Gastrocnemius medialis (tissue), 4 donors: ENCODE data around the gene EHD4. TPM values are rescaled to one million over a fixed set of nuclear protein-coding genes. Genes with fewer than 3 reads are reported as not detected.

Experiments
- ATAC-seq, 2 donors: fragments of 150-250 bp; one replicate each; pipeline ENCODE4 v1.9.1; 2016
- DNase-seq, 2 donors: peaks; one replicate each; pipeline ENCODE4 v3.0.0-alpha.2; 2019
- H3K27ac ChIP-seq, 4 donors: fragments of 200-600 bp; sonication (generic); 1 replicate in 1 of 4; 2 replicates in 3 of 4; pipeline ENCODE4 v1.5.1; 2016 to 2018; ENCODE audit warnings: mild to moderate bottlenecking in 2 of 4, moderate library complexity in 1 of 4
- H3K27me3 ChIP-seq, 3 donors: fragments of 200-600 bp; sonication (generic) in 2 of 3; 1 replicate in 1 of 3; 2 replicates in 2 of 3; pipeline versions ENCODE4 v1.5.1 to v1.6.0; 2016 to 2019; ENCODE audit warnings: mild to moderate bottlenecking in 1 of 3, moderate library complexity in 1 of 3
- H3K36me3 ChIP-seq, 2 donors: fragments of 200-600 bp; sonication (generic) in 1 of 2; one replicate each; pipeline ENCODE4 v1.5.1; 2017 to 2018
- H3K4me1 ChIP-seq, 2 donors: fragments of 200-600 bp; sonication (generic) in 1 of 2; one replicate each; pipeline ENCODE4 v1.5.1; 2016 to 2017; ENCODE audit warnings: mild to moderate bottlenecking in 2 of 2
- H3K4me3 ChIP-seq, 4 donors: fragments of 200-600 bp; sonication (generic) in 3 of 4; 1 replicate in 1 of 4; 2 replicates in 3 of 4; pipeline ENCODE4 v1.5.1; 2016 to 2019; ENCODE audit warnings: mild to moderate bottlenecking in 2 of 4
- H3K9me3 ChIP-seq, 3 donors: fragments of 200-600 bp; sonication (generic) in 2 of 3; 1 replicate in 1 of 3; 2 replicates in 2 of 3; pipeline ENCODE4 v1.5.1; 2016 to 2019
- POLR2A ChIP-seq, 2 donors: fragments of 450-650 bp; IDR thresholded peaks; one replicate each; pipeline ENCODE4 v1.6.1; 2017; ENCODE audit warnings: antibody characterized with exemption in 2 of 2, mild to moderate bottlenecking in 2 of 2, moderate library complexity in 2 of 2
- in situ Hi-C, 4 donors: fragments of 200-750 bp; cut with MboI; loops; one replicate each; pipeline versions ENCODE4 v1.15.0 to v1.8.0; 2017; ENCODE audit warnings: low sequenced_read_pairs in 4 of 4
- intact Hi-C: fragments of 100-400 bp; cut with DNase I; formaldehyde crosslinking; loops from one replicate; pipeline ENCODE4 v1.15.1; 2023; ENCODE audit warnings: low total_unique reads
- microRNA-seq, 2 donors: library from miRNA; unstranded; fragments of <30 nt; microRNA quantifications; one replicate each; pipeline ENCODE4, GENCODE V29; 2016; ENCODE audit warnings: borderline replicate concordance in 2 of 2
- total RNA-seq, 4 donors: library from RNA; depleted of rRNA; stranded (reverse); fragments of >200 nt; gene quantifications; one replicate each; pipeline versions ENCODE4 v1.1.0 to v1.2.3, GENCODE V29; 2016
- TF ChIP-seq, protein P1 (sequence below), 5 experiments: fragments of 450-650 bp in 3 of 5; fragments of 200-600 bp in 2 of 5; sonication (generic) in 2 of 5; IDR thresholded peaks in 4 of 5; conservative IDR thresholded peaks in 1 of 5; 1 replicate in 4 of 5; 2 replicates in 1 of 5; pipeline ENCODE4 v1.5.1; 2016 to 2019; ENCODE audit warnings: antibody characterized with exemption in 5 of 5, mild to moderate bottlenecking in 3 of 5, moderate library complexity in 3 of 5

Gene EHD4
- total RNA-seq, 4 donors from 2014 or later: 3.8 to 7.1 (median 4.3) TPM

DNA sequence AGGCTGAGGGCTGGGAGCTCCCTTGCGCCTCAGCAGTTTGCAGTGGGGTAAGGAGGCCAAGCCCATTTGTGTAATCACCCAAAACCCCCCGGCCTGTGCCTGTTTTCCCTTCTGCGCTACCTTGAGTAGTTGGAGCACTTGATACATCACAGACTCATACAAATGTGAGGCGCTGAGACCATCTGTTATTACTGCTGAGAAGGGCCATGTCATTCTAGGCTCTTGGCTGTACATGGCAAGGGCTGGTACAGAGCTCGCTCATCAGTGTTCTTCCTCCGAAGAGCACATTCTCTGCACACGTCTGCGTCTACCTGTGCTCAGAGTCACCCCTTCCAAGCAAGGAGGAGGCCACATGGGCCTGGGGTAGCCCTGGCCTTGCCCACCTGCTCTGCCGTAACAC is 124.4 kb downstream of the EHD4 start:
- no peak for TF ChIP-seq POLR2A (IDR thresholded peaks at IDR 0.05)
- TF ChIP-seq, protein P1, sequence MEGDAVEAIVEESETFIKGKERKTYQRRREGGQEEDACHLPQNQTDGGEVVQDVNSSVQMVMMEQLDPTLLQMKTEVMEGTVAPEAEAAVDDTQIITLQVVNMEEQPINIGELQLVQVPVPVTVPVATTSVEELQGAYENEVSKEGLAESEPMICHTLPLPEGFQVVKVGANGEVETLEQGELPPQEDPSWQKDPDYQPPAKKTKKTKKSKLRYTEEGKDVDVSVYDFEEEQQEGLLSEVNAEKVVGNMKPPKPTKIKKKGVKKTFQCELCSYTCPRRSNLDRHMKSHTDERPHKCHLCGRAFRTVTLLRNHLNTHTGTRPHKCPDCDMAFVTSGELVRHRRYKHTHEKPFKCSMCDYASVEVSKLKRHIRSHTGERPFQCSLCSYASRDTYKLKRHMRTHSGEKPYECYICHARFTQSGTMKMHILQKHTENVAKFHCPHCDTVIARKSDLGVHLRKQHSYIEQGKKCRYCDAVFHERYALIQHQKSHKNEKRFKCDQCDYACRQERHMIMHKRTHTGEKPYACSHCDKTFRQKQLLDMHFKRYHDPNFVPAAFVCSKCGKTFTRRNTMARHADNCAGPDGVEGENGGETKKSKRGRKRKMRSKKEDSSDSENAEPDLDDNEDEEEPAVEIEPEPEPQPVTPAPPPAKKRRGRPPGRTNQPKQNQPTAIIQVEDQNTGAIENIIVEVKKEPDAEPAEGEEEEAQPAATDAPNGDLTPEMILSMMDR (IDR thresholded peaks at IDR 0.05 in 4 of 5, conservative IDR thresholded peaks at IDR 0.05 in 1 of 5): no peak
- H3K36me3 ChIP-seq: peaks cover 0 to 37% of the 10 kb centered on the region in 2 donors
- no peak for ATAC-seq

DNA sequence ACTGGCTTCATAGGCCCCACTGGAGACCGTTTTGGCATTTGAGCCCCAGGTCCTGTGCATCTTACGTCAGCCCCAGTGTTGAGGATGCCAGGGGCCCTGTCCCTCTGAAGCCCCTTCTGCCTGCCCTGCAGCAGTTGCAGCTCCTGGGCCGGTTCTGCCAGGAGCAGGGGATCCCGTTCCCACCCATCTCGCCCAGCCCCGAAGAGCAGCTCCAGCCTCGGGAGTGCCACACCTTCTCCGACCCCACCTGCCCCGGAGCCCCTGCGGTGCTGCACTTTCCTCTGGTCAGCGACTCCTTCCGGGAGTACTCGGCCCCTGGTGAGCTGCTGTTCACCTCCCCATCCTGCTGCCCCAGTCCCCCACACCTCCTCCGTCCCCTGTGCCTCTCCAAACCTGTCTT is 125.2 kb downstream of the EHD4 start:
- TF ChIP-seq, protein P1 (IDR thresholded peaks at IDR 0.05 in 4 of 5, conservative IDR thresholded peaks at IDR 0.05 in 1 of 5): no peak
- TF ChIP-seq POLR2A (IDR thresholded peaks at IDR 0.05): no peak
- Histone ChIP-seq H3K27me3 (peaks cover 0 to 6% (median 5%) of the 10 kb centered on the region in 3 donors), H3K9me3 (no peaks in the 10 kb centered on the region), H3K4me1 (no peaks in the 10 kb centered on the region), H3K27ac (no peak overlapping the region), H3K36me3 (peaks cover 0 to 37% of the 10 kb centered on the region in 2 donors), H3K4me3 (no peak overlapping the region)
- in situ Hi-C loops: no loop called here
- DNase-seq (no peak), ATAC-seq (no peak)
- intact Hi-C loops: no loop called here

More for the DNA sequence above, 124.4 kb downstream of the EHD4 start:
- DNase-seq: no peak
- no peaks in the 10 kb centered on the region for H3K9me3 ChIP-seq
- peaks cover 5 to 7% (median 5%) of the 10 kb centered on the region in 3 donors for H3K27me3 ChIP-seq
- intact Hi-C loops: no loop called here
- H3K27ac ChIP-seq: no peak overlapping the region
- H3K4me1 ChIP-seq: no peaks in the 10 kb centered on the region
- in situ Hi-C loops: no loop called here
- no peak overlapping the region for H3K4me3 ChIP-seq

Small RNA genes within 50 kb of the gene (microRNA-seq; reads per million reads assigned to microRNA genes)
- 0 reads per million in 2 donors for gene MIR4310

Other genes with a start within 250 kb of the EHD4 start
- 1 to 10 TPM; 4.2 to 8.4 (median 5.4) TPM for gene MAPKBP1, start 198.1 kb downstream of the EHD4 start, total RNA-seq
- gene JMJD7, start 144.5 kb downstream of the EHD4 start, total RNA-seq: 1 to 10 TPM; 1.7 to 7.6 (median 3.9) TPM
- 10 to 100 TPM in 1 of 4 donors, under 1 TPM in 1, not detected in 2; 0.13 to 11.5 TPM for gene PLA2G4B, start 133.7 kb downstream of the EHD4 start, total RNA-seq
- gene SPTBN5, start 78.5 kb downstream of the EHD4 start, total RNA-seq: under 1 TPM in 3 of 4 donors, not detected in 1; 0.03 to 0.05 (median 0.04) TPM
- gene PLA2G4E, start 48.5 kb upstream of the EHD4 start, total RNA-seq: not detected
- gene PLA2G4D, start 122.0 kb upstream of the EHD4 start, total RNA-seq: under 1 TPM in 1 of 4 donors, not detected in 3; 0.10 TPM
- 1 to 10 TPM; 1.0 to 8.4 (median 4.9) TPM for gene PLA2G4F, start 184.1 kb upstream of the EHD4 start, total RNA-seq
- 10 to 100 TPM; 28.8 to 41.8 (median 35.2) TPM for gene VPS39, start 235.7 kb upstream of the EHD4 start, total RNA-seq